SH-SY5Y (cell line): ENCODE measurements around the gene HOXA11.

Source experiments
- GATA2 ChIP-seq: IDR thresholded peaks from 2 replicates; pipeline ENCODE4 v1.6.1; 2011; ENCODE audit warnings: mild to moderate bottlenecking, low read depth, low read length
- GATA3 ChIP-seq: IDR thresholded peaks from 2 replicates; pipeline ENCODE4 v1.6.1; 2011; ENCODE audit warnings: low read depth, mild to moderate bottlenecking, low read length, moderate library complexity

GRCh38 chr7:27161721-27162560, 23.1 kb downstream of the HOXA11 start:
- no peak for TF ChIP-seq GATA3
- TF ChIP-seq GATA2 = no peak
